ENCODE data around the gene LCN15. TPM values are rescaled to one million over a fixed set of nuclear protein-coding genes. Genes with fewer than 3 reads are reported as not detected.

The LCN15 gene
- total and polyA plus RNA-seq, 2 of the 13 experiments (the other 11 are each of a cell fraction or from before 2014, with no cell fraction given): 1.3 to 53.7 TPM

- FAIRE-seq: no peak
- TF ChIP-seq RXRA (CRISPR knock-in tag; IDR thresholded peaks at IDR 0.05) (no peak), ZNF615 (CRISPR knock-in tag; IDR thresholded peaks at IDR 0.05; ENCODE audit: borderline replicate concordance) (no peak), ZHX2 (IDR thresholded peaks at IDR 0.05; ENCODE audit: low read depth) (no peak), ZHX2 (CRISPR knock-in tag; IDR thresholded peaks at IDR 0.05; ENCODE audit: borderline replicate concordance) (no peak), HOXA3 (CRISPR knock-in tag; IDR thresholded peaks at IDR 0.05) (no peak), ZNF564 (CRISPR knock-in tag; IDR thresholded peaks at IDR 0.05) (no peak), HHEX (CRISPR knock-in tag; IDR thresholded peaks at IDR 0.05) (no peak), CAMTA2 (CRISPR knock-in tag; IDR thresholded peaks at IDR 0.05; ENCODE audit: borderline replicate concordance) (no peak), ZNF225 (CRISPR knock-in tag; IDR thresholded peaks at IDR 0.05) (no peak), KLF6 (CRISPR knock-in tag; IDR thresholded peaks at IDR 0.05) (no peak)
- no peaks in the 10 kb centered on the region for H3K79me2 ChIP-seq (ENCODE audit: insufficient read depth, low read length)
- no peak overlapping the region for H2AFZ ChIP-seq (ENCODE audit: low read length)
- CTCF ChIA-PET (ENCODE audit: low intra/inter-chr PET ratio, low total read pairs): no interaction called here
- H4K20me1 ChIP-seq (ENCODE audit: insufficient read depth, low read length): no peaks in the 10 kb centered on the region
- POLR2A ChIA-PET: no interaction called here
- intact Hi-C loops (cut with micrococcal nuclease; ENCODE audit: unreplicated experiment) (no loop called here), in situ Hi-C loops (cut with HindIII; ENCODE audit: extremely low pct_ligation_motif_present, low pct_unique_long_range_greater_than_20kb) (no loop called here)
- H3K4me1 ChIP-seq (ENCODE audit: insufficient read depth, low read length): peaks cover 25% of the 10 kb centered on the region
- H3K27me3 ChIP-seq (ENCODE audit: control insufficient read depth in 1 of 2, insufficient read depth in 2 of 2, low read length in 2 of 2): peaks cover 11 to 79% of the 10 kb centered on the region in 2 experiments
- no peaks in the 10 kb centered on the region for H3K9me3 ChIP-seq (ENCODE audit: low read length)
- H3K4me2 ChIP-seq (ENCODE audit: low read depth, low read length): no peak overlapping the region
- no peak for ATAC-seq
- no TSS peak for BruUV-seq (replicated peaks)
- 54% methylated on average over 6 of the region's 23 CpGs for WGBS (ENCODE audit: low lambda C conversion rate)
- H3K36me3 ChIP-seq (replicated peaks in 1 of 2; ENCODE audit: control insufficient read depth in 1 of 2, insufficient read depth in 2 of 2, low read length in 2 of 2): no peaks in the 10 kb centered on the region
- no peak overlapping the region for H3K4me3 ChIP-seq (replicated peaks in 1 of 3; ENCODE audit: insufficient read depth in 1 of 3, low read depth in 2 of 3, low read length in 3 of 3)
- H3K27ac ChIP-seq (ENCODE audit: extremely low read length, insufficient read depth, low read length): no peak overlapping the region
- DNase-seq (ENCODE audit: low spot score): no peak
- no peak overlapping the region for H3K9ac ChIP-seq (ENCODE audit: insufficient read depth, low read depth, low read length)
Observed at GRCh38 chr9:136739509-136739908, 24.8 kb downstream of the LCN15 start.
